Measurements from ENCODE around the gene RASSF6. TPM values are rescaled to one million over a fixed set of nuclear protein-coding genes. Genes with fewer than 3 reads are reported as not detected.
"Not testable (repeated sequence)": the region's sequence is repeated elsewhere in the genome, so short reads cannot be mapped to it uniquely, and the experiment has no call there.

Gene RASSF6
- polyA plus RNA-seq, 3 donors, result 4.4 to 8.8 (median 6.2) TPM

DNA sequence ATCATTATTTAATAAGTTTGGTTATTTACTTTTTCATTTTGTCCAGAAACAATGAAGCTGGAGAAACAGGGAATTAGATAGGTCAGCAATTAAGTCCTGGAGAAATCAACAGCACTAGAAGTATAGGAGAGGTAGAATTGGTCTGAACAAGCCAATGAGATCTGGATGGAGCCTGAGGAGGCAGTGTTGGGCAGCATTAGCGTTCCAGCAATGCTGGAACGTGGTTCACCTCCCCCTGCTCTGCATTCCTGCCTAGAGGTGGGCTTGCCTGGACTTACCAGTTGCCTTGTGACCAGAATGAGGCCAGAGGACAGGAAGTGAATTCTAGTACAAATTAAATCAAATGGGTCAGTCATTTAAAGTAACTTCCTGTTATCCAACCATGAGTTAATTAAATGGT, 4.6 kb downstream of the RASSF6 start:
- DNase-seq, result peak; percentile 24

DNA sequence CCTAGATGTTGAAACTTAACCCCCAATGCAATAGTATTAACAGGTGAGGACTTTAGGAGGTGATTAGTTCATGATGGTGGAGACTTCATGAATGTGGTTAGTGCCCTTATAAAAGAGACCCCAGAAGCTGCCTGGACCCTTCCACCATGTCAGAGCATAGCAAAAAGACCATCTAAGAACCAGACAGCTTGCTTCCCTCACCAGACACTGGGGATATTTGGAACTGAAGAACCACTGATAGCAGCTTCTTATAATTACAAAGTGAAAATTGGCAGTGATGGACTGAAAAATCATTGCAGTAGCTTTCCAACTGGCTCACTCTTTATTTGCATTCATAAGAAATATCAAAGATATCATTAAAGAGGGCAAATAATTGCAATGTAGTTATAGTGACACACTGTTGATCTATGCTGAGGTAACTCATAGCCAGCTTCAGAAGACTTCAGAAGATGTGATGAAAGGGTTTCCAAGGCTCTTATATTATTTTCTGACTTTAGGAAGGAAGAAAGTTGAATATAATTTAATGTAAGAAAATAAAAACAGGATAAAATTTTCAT, 5.8 kb downstream of the RASSF6 start:
- DNase-seq, result no peak

DNA sequence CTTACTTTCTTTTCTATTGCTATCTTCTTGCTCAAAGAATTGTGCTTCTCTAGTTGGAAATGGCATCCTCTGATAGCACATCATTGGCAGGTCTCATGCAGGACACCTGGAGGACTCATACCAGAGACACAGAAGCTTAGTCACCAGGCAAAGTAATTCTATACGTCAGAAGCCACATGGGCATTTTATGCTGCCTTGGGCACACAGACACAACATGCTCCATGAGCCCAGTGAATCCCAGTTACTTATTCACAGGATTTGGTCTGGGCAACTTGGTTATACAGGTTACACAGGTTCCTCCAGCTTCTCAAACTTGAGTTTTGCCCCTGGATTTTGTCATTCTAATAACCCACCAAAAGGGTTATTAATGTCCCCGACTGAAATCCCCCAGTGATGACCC, 7.1 kb downstream of the RASSF6 start:
- DNase-seq, result peak; percentile 28

DNA sequence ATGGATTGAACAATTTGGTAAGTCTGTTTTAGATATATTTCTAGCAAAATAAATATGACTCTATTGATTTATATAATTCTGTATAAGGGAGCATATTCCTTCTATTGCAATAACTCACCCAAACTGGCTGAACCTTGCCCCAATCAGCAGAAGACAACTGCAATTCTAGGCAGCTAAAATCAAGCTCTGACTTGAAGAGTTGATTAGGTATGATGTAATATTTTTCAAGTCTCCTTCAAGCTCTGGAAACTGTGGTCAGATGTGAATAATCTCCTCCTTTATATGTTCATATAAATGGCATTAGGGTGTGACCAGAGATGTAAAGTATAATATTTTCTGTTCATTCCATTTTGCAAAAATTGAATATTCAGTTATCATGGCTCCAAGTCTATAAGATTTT, 8.2 kb downstream of the RASSF6 start:
- DNase-seq, result no peak

DNA sequence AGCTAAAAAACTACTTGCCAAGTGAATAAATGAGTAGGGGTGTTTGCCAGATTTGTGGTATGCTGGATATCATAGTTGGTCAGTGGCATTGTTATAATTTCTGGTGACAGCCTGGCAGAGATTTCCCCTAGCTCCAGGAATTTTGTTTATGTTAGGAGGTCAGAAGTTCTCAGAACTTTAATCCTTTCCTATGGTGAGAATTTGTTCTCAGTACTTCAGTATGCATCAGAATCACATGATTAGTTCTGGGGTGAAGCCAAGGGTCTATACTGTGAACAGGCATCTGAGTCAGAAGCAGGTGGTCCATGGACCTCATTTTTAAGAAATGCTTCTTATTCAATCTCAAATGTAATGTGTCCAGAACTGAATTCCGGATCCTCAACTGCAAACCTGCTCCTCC, 10.5 kb downstream of the RASSF6 start:
- DNase-seq, result no peak

DNA sequence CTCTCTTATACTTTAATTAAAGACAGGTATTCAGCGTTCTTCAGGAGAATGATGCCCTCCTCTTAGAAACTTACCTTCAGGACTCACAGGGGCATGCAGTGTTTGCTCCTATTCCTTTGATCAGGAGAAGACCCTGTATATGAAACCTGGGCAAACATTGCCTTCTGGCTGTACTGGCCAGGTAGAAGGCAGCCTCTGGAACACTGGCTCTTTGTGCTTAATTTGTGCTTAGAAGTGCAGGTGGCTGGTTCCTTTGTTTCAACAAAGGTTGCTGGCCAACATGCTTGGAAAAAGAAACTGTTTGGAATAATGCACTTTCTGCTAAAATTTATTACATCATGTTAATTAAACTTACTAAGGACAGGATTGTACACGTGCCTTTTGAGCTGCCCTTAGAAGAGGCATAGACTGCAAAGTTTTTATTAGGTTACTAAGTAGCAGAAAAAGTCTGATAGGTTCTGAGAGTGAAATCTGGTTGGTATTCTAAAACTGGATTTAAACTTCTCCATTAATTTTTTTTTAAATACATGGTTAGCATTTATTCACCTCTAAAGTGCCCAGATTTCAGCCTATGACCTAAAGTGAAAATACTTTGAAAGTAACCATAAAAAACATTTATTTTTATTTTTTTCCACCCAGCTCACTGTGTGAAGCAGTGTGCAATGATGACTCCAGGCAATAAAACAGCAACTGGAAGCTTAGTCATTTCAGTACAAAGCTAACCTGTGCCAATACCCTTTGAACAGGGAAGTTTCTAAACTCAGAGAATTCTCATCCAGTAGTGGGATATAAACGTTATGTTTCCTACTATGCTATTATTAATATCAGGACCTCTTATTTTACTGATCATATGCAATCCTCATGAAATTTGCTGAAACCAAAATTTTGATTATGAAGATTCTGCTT, 11.3 kb downstream of the RASSF6 start:
- DNase-seq, result peak; percentile 26

DNA sequence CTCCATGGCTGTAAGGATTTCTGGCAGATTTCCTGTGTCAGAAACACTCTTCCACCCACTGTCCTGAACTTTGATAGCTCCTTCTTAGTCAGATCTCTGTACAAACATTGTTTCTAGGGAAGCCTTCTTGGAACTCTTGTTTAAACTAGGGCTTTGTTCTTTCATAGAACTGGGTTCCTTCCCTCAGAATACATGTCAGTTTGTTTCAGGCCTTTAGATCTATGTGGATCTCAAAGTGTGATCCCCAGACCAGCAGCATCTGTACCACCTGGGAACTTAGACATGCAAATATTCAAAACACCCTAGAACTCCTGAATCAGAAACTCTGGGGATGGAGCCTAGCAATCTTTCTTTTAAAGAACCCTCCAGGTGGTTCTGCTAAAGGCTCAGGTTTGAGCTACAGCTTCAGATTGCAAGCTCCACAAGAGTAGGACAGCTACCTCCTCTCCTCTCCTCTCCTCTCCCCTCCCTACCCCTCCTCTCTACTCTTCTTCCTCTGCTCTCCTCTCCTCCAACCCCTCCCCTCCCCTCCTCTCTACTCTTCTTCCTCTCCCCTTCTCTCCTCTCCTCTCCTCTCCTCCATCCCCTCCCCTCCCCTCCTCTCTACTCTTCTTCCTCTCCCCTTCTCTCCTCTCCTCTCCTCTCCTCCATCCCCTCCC, 12.7 kb downstream of the RASSF6 start:
- DNase-seq, result no peak

DNA sequence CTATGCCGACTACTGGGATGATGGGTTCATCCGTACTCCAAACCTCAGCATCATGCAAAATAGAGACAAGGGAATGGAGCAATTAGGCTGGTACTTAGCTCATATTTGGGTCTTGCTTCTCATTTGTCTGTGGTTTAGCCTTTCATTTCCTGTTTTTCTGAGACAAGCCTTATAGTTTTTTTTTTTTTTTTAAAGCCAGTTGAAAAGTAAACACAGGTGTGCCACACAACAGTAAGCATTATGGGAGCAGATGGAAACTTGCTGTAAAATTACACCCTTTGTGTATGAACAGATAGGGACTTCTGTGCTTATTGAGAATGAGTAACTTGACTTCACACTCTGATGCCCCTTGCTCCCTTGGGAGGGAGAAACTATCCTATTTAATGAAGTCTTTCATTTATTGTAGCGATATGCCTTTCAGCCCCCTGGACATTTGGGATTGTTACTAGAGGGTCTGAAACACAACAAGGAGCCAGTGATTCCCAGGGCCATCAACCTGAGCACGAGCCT, 13.7 kb downstream of the RASSF6 start:
- no peak for DNase-seq

DNA sequence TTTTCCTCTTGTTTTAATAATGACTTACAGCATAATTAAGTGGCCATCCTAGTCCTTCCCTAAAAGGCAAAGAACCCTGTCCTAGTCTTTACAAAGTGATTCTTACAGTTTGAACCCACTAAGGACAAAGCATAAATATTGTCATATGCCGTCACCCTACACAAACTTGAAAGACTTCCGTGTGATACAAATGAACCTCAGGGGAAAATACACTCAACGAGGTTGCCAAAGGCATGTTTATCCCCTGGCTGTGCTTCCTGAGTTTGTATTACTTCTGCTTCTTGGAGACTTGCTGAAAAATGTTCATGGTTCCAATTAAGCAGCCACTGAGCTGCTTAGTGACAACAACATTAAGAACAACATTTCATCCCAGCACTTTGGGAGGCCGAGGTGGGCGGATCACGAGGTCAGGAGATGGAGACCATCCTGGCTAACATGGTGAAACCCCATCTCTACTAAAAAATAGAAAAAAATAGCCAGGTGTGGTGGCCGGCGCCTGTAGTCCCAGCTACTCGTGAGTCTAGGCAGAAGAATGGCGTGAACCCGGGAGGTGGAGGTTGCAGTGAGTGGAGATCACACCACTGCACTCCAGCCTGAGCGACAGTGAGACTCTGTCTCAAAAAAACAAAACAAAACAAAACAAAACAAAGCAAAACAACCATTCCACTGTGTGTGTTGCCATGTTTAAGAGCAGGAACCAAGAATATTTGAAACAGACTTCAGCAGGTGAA, 16.2 kb downstream of the RASSF6 start:
- no peak for DNase-seq

DNA sequence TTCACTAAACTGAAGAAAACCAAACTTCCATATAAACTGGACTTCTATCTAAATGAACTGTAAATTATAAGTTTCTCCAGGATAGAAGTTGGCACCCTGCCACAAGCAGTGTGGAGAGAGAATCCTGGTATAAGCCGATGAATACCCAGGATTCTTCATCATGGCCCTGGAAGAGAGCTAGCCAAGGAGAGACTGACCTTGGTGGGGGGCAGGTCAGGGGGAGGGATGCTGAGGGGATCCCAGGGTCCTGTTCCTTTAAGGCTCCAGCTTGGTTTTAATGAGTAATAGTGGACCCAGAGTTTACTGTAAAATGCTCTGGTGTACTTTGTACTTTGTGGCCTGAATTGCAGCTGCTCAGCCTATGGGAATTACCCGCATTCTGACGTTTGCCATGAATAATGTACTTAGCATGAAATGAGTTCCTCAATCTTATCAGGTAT, 16.9 kb downstream of the RASSF6 start:
- DNase-seq, result no peak

DNA sequence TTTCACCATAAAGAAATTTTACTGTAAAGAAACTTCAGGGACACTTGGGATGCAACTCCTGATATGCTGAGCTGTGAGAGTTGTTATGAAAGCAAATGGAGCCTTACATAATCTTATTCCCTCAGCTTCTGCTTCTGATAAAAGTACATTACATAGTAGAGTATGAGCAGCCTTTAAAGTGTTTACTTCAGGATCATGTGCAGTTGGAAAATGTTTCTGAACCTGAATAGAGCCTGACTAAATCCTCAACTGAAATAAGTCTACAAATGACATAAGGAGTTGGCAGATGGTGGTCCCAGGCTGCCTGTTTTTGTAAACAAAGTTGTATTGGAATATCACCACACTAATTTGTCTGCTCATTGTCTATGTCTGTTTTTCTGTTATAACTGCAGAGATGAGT, 19.3 kb downstream of the RASSF6 start:
- no peak for DNase-seq

DNA sequence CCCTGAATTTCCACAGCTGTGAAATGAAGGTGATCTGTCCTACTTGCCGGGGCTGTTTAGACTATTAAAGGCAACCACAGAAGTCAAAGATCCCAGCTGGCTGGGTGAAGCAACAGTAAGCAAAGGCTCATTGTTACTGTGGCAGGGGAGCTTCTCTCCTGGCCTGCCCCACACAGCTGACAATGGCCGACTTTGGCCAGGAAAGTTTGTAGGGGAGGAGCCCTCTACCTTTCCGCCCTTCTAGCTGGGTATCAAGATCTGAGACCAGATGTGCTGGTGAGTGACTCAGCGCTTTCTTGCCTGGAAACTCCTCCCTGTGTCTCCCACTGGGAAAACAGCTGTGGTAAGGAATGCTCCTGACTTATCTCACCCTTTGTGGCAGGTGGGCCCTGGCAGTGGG, 21.1 kb downstream of the RASSF6 start:
- DNase-seq, result no peak

DNA sequence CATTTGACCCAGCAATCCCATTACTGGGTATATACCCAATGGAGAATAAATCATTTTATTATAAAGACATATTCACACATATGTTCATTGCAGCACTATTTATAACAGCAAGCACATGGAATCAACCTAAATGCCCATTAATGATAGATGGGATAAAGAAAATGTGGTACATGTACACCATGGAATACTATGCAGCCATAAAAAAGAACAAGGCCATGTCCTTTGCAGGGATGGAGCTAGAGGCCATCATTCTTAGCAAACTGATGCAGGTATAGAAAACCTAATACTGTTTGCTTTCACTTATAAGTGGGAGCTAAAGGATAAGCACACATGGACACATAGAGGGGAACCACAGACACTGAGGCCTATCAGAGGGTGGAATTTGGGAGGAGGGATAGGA, 22.6 kb downstream of the RASSF6 start:
- DNase-seq, result no peak

DNA sequence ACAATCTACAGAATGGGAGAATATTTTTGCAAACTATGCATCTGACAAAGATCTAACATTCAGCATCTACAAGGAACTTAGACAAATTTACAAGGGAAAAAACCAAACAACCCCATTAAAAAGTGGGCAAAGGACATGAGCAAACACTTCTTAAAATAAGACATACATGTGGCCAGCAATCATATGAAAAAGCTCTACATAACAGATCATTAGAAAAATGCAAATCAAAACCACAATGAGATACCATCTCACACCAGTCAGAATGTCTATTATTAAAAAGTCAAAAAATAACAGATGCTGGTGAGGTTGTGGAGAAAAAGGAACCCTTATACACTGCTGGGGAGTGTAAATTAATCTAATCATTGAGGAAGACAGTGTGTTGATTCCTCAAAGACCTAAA, 23.1 kb downstream of the RASSF6 start:
- not testable (repeated sequence) for DNase-seq

DNA sequence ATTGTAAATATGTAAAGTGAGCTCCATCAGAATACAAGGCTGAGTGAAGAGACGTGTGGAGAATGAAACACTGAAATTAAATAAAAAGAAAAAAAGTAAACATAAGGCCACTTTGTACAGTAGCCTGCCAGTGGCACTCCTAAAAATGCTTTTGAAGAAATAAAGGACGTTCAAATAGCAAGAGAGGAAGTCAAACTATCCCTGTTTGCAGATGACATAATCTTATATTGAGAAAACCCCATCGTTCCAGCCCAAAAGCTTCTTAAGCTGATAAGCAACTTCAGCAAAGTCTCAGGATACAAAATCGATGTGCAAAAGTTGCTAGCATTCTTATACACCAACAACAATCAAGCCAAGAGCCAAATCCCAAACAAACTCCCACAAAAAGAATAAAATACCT, 24.2 kb downstream of the RASSF6 start:
- no peak for DNase-seq

DNA sequence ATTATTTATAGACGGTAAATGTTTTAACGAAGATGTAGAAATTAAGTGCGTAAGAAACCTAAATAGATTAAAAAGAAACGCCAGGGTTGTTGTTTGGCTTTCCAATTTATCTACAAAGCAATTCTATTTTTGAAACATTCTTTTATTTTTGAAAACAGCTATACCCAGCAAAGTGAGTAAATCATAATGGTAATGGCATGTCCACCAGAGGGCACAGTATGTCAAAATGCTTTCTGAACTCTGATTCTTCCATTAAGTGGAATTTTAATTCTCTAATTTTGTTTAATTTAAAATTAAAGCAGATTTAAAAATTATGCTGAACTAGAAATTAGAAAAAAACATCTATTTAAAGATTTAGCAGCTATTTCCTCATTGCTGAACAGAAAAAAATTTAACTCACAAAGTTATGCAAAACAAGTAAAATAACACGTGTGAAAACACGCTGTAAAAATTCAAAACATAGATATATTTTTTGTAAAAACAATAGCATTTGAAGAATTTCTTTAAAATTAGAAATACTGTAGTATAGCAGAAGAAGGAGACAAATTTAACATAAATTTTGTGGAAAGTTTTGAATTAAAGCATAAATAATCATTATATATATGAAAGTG, 26.5 kb downstream of the RASSF6 start:
- no peak for DNase-seq

DNA sequence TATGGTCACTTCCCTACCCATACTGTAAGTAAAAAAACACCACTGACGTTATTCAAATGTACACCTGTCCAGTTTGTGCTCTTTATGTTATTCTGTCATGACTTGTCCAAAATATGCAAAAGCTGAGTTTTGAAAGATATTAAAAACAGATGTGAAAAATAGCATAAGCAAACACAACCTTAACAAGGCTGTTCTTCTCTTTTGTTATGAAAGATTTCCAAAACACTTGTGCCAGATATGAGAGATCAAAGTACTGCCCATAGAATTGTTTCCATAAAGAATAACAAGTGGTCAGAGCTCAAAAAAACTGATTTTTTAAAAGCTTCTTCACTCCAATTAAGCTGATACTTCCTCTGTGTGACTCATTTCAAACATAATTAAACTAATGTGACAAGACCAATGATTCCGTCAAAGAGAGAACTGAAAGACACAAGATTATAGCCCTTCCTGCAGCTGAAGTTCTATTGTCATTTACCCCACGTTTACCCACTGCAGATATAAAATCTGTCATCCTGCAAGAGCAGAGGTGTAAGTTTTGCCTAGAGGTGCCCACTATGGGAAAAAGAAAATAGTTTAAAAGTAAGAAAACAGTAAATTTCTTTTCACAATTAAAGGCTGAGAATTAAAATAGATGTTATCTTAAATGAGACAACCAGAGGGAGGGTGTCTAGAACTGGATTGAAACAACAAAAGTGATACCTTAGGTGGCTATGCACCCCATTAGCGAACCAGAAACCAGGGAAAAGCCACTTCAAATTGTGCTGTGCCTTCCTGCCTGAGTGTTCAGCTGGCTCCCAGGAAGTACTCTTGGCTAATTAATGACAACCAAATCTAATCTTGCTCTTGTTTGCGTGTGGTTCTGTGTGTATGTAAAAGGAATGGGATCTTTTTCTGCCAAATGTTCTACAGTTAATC, 30.1 kb downstream of the RASSF6 start:
- DNase-seq, result no peak

DNA sequence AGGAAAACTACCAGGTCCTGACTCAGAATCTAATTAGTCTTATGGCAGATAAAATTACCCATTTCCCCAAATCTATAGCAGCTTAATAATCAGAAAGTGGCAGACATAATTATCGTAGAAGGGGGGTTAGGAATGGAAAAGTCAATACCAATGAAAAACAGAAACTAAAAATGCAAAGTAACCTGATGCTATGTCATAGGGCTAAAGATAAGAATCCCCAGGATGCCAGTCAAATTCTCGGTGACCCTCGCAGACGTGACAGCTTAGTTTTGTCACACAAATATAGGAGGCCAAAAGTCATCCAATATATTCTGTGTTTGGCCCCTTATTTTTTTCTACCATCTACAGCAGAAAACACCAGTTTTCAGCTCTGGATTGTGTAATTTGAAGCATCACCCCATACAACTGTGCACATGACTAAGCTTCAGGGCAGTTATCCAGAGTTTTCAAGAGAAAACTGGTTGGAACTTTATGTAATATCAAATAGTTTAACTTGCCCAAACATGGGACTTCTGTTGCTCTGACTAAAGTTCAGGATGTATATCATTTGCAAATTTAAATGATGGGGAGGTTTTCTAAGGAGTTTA, 30.9 kb downstream of the RASSF6 start:
- no peak for DNase-seq

DNA sequence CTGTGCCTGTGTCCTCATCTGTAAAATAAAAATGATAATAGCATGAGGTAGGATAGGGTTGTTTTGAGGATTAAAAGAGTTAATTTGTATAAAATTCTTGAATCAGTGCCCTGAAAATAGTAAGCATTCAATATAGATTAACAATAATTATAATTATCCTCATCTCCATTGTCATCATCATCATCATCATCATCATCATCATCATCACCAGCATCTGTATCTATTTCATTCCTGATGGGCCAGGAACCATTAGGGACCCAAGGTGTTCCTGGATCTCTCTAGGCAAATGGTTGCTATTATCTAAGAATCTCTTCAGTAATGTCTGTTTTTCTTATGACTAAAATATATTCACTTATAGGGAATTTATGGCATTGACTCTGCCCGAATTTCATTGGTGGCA, 31.6 kb downstream of the RASSF6 start:
- no peak for DNase-seq

DNA sequence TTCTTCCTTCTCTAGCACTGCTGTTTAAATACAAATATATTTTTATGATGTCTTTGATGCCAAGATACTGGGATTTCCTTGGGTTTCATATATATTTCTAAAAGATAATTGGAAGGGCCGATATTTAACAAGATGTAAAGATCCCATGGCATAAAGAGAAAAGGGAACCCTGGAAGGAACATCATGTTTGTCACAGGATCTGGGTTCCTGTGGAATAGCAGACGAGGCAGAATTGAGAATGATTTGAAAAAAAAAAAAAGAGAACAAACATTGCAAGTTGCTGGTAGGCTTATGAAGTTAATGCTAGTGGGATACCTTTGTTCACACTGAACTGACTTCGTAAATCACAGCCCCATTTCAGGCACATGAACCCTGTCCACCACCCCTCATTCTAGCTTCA, 33.6 kb downstream of the RASSF6 start:
- no peak for DNase-seq
